GM23338 (cell line): Measurements from ENCODE around the gene PPP2R5D.
A peak's percentile ranks its signal among the peaks of the same experiment; 100 is the strongest.

Experiments used
- EZH2 ChIP-seq: fragments of 200-600 bp; sonication (generic); IDR thresholded peaks from one replicate; pipeline ENCODE4 v1.8.0; 2017; ENCODE audit warnings: antibody characterized with exemption, mild to moderate bottlenecking, low read depth; ENCODE audit not compliant: unreplicated experiment
- EZH2phosphoT487 ChIP-seq: fragments of 200-600 bp; sonication (generic); IDR thresholded peaks from one replicate; pipeline ENCODE4 v1.8.1; 2018; ENCODE audit warnings: antibody characterized with exemption; ENCODE audit not compliant: unreplicated experiment
- JUNB ChIP-seq: IDR thresholded peaks from one replicate; pipeline ENCODE4 v1.6.1; 2016; ENCODE audit warnings: antibody characterized with exemption; ENCODE audit not compliant: unreplicated experiment
- NANOG ChIP-seq: IDR thresholded peaks from 2 replicates; pipeline ENCODE4 v1.6.1; 2016; ENCODE audit warnings: antibody characterized with exemption, borderline replicate concordance
- POLR2AphosphoS5 ChIP-seq: IDR thresholded peaks from 2 replicates; pipeline ENCODE4 v1.6.1; 2016; ENCODE audit warnings: antibody characterized with exemption, low read depth
- ZNF114 ChIP-seq: fragments of 250-450 bp; sonication (Bioruptor Pico); IDR thresholded peaks from 2 replicates; pipeline ENCODE4 v1.5.0; 2020; ENCODE audit warnings: mild to moderate bottlenecking, moderate library complexity
- ZNF331 ChIP-seq: fragments of 250-450 bp; sonication (Bioruptor Pico); IDR thresholded peaks from 2 replicates; pipeline ENCODE4 v1.5.0; 2020; ENCODE audit warnings: low read depth, mild to moderate bottlenecking, moderate library complexity
- TF ChIP-seq, protein P1 (sequence below), 2 experiments: fragments of 200-600 bp in 1 of 2; sonication (generic) in 1 of 2; conservative IDR thresholded peaks; 2 replicates each; pipeline versions ENCODE4 v1.5.1 to v1.6.1; 2016 to 2017; ENCODE audit warnings: antibody characterized with exemption in 2 of 2, low read depth in 2 of 2, mild to moderate bottlenecking in 2 of 2, moderate library complexity in 1 of 2
- TF ChIP-seq, protein P2 (sequence below): fragments of 250-450 bp; sonication (Bioruptor Pico); IDR thresholded peaks from 2 replicates; pipeline ENCODE4 v1.5.0; 2020; ENCODE audit warnings: mild to moderate bottlenecking, moderate library complexity

DNA sequence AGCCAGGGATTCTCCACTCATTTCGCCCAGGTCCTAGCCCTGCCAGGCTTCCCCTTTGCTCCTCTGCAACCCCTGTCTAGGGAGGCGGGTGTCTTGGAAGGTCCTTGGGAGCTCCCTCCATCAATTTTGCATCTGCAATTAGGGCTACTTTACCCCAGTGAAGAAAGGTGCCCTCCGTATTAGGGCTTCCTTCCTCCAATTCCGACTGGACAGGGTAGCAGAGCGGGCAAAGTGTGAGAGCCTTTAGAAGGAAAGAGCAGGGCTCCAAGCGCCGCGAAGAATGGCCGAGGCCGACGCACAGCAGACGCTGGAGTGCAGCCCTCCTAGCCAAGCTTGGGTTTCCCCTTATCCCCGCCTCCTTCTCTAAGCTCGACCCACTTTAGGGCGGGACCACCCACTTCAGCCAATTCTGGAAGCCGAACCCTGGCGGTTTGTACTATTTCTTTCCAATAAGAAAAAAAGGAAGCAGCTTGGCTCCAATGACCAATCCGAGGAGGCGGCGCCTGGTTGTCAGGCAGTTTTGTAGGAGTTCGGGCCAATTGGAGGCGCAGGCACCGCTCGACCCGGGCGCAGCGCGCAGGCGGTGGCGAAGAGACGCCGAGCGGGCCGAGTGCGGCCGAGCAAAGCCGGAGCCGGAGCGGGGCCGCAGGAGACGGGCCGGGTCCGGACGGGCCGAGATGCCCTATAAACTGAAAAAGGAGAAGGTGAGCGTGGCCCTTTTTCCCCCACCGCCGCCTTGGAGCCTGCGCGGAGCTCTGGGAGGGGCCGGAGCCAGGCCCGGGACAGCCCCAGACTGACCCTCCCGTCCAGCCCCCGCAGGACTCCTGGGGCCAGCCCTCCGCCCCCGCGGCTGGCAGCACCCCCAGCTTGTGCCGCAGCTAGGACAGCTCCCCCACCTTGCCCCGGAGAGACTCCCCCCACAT is at the start of gene PPP2R5D:
- TF ChIP-seq, protein P1, sequence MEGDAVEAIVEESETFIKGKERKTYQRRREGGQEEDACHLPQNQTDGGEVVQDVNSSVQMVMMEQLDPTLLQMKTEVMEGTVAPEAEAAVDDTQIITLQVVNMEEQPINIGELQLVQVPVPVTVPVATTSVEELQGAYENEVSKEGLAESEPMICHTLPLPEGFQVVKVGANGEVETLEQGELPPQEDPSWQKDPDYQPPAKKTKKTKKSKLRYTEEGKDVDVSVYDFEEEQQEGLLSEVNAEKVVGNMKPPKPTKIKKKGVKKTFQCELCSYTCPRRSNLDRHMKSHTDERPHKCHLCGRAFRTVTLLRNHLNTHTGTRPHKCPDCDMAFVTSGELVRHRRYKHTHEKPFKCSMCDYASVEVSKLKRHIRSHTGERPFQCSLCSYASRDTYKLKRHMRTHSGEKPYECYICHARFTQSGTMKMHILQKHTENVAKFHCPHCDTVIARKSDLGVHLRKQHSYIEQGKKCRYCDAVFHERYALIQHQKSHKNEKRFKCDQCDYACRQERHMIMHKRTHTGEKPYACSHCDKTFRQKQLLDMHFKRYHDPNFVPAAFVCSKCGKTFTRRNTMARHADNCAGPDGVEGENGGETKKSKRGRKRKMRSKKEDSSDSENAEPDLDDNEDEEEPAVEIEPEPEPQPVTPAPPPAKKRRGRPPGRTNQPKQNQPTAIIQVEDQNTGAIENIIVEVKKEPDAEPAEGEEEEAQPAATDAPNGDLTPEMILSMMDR (conservative IDR thresholded peaks at IDR 0.05; ENCODE audit: low read depth in 2 of 2): no peak
- TF ChIP-seq POLR2AphosphoS5 (peak; percentile 97), EZH2 (no peak), ZNF331 (CRISPR knock-in tag) (no peak), JUNB (no peak), ZNF114 (CRISPR knock-in tag) (no peak), NANOG (no peak), EZH2phosphoT487 (no peak)
- TF ChIP-seq, protein P2, sequence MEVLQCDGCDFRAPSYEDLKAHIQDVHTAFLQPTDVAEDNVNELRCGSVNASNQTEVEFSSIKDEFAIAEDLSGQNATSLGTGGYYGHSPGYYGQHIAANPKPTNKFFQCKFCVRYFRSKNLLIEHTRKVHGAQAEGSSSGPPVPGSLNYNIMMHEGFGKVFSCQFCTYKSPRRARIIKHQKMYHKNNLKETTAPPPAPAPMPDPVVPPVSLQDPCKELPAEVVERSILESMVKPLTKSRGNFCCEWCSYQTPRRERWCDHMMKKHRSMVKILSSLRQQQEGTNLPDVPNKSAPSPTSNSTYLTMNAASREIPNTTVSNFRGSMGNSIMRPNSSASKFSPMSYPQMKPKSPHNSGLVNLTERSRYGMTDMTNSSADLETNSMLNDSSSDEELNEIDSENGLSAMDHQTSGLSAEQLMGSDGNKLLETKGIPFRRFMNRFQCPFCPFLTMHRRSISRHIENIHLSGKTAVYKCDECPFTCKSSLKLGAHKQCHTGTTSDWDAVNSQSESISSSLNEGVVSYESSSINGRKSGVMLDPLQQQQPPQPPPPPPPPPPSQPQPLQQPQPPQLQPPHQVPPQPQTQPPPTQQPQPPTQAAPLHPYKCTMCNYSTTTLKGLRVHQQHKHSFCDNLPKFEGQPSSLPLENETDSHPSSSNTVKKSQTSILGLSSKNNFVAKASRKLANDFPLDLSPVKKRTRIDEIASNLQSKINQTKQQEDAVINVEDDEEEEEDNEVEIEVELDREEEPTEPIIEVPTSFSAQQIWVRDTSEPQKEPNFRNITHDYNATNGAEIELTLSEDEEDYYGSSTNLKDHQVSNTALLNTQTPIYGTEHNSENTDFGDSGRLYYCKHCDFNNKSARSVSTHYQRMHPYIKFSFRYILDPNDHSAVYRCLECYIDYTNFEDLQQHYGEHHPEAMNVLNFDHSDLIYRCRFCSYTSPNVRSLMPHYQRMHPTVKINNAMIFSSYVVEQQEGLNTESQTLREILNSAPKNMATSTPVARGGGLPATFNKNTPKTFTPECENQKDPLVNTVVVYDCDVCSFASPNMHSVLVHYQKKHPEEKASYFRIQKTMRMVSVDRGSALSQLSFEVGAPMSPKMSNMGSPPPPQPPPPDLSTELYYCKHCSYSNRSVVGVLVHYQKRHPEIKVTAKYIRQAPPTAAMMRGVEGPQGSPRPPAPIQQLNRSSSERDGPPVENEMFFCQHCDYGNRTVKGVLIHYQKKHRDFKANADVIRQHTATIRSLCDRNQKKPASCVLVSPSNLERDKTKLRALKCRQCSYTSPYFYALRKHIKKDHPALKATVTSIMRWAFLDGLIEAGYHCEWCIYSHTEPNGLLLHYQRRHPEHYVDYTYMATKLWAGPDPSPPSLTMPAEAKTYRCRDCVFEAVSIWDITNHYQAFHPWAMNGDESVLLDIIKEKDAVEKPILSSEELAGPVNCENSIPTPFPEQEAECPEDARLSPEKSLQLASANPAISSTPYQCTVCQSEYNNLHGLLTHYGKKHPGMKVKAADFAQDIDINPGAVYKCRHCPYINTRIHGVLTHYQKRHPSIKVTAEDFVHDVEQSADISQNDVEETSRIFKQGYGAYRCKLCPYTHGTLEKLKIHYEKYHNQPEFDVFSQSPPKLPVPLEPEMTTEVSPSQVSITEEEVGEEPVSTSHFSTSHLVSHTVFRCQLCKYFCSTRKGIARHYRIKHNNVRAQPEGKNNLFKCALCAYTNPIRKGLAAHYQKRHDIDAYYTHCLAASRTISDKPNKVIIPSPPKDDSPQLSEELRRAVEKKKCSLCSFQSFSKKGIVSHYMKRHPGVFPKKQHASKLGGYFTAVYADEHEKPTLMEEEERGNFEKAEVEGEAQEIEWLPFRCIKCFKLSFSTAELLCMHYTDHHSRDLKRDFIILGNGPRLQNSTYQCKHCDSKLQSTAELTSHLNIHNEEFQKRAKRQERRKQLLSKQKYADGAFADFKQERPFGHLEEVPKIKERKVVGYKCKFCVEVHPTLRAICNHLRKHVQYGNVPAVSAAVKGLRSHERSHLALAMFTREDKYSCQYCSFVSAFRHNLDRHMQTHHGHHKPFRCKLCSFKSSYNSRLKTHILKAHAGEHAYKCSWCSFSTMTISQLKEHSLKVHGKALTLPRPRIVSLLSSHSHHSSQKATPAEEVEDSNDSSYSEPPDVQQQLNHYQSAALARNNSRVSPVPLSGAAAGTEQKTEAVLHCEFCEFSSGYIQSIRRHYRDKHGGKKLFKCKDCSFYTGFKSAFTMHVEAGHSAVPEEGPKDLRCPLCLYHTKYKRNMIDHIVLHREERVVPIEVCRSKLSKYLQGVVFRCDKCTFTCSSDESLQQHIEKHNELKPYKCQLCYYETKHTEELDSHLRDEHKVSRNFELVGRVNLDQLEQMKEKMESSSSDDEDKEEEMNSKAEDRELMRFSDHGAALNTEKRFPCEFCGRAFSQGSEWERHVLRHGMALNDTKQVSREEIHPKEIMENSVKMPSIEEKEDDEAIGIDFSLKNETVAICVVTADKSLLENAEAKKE (CRISPR knock-in tag): no peak
